ENCODE data around the gene OR2AT4. TPM values are rescaled to one million over a fixed set of nuclear protein-coding genes. Genes with fewer than 3 reads are reported as not detected.

The OR2AT4 gene
- total RNA-seq, 1 experiment from 2014 or later, result not detected

DNA sequence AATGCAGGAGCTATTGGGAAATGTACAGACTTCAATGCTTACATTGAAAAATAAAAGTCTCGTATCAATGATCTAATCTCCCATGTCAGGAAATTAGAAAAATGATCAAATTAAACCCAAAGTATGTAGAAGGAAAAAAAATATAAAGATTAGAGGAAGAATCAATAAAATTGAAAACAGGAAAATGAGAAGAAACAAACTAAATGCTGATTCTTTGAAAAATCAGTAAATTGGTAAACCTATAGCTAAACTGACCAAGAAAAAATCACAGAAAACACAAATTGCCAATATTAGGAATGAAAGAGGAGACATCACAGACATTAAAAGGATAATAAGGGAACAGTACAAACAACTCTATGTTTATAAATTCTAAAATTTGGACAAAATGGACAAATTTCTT is 11.8 kb downstream of the OR2AT4 start:
- Histone ChIP-seq H3K4me3 (ENCODE audit: low read depth in 2 of 2, low read length in 2 of 2) (no peak overlapping the region), H3K9me3 (ENCODE audit: control insufficient read depth, insufficient read depth, low read depth, low read length) (no peaks in the 10 kb centered on the region), H3K4me1 (ENCODE audit: control insufficient read depth, insufficient read depth, low read length) (no peaks in the 10 kb centered on the region), H3K27ac (ENCODE audit: low read length) (no peak overlapping the region), H3K36me3 (ENCODE audit: control insufficient read depth, insufficient read depth, low read length) (no peaks in the 10 kb centered on the region), H3K27me3 (ENCODE audit: control insufficient read depth, insufficient read depth, low read length) (peaks cover 15% of the 10 kb centered on the region)
- ChIA-PET CTCF (no interaction called here), POLR2A (no interaction called here)
- no peak for DNase-seq (ENCODE audit: low read depth, low spot score)
- intact Hi-C loops (cut with micrococcal nuclease; ENCODE audit: unreplicated experiment) (no loop called here), in situ Hi-C loops (cut with HindIII; ENCODE audit: low pct_unique_long_range_greater_than_20kb, low sequenced_read_pairs) (no loop called here)
- no peak for ATAC-seq
- BruUV-seq (replicated peaks), result no TSS peak
- TF ChIP-seq SIN3A (IDR thresholded peaks at IDR 0.05; ENCODE audit: borderline replicate concordance, insufficient read depth, low read depth, low read length) (no peak), POLR2AphosphoS5 (IDR thresholded peaks at IDR 0.05; ENCODE audit: low read depth, low read length) (no peak), TCF7L2 (IDR thresholded peaks at IDR 0.05; ENCODE audit: low read depth, low read length) (no peak)
- TF ChIP-seq, protein P1, sequence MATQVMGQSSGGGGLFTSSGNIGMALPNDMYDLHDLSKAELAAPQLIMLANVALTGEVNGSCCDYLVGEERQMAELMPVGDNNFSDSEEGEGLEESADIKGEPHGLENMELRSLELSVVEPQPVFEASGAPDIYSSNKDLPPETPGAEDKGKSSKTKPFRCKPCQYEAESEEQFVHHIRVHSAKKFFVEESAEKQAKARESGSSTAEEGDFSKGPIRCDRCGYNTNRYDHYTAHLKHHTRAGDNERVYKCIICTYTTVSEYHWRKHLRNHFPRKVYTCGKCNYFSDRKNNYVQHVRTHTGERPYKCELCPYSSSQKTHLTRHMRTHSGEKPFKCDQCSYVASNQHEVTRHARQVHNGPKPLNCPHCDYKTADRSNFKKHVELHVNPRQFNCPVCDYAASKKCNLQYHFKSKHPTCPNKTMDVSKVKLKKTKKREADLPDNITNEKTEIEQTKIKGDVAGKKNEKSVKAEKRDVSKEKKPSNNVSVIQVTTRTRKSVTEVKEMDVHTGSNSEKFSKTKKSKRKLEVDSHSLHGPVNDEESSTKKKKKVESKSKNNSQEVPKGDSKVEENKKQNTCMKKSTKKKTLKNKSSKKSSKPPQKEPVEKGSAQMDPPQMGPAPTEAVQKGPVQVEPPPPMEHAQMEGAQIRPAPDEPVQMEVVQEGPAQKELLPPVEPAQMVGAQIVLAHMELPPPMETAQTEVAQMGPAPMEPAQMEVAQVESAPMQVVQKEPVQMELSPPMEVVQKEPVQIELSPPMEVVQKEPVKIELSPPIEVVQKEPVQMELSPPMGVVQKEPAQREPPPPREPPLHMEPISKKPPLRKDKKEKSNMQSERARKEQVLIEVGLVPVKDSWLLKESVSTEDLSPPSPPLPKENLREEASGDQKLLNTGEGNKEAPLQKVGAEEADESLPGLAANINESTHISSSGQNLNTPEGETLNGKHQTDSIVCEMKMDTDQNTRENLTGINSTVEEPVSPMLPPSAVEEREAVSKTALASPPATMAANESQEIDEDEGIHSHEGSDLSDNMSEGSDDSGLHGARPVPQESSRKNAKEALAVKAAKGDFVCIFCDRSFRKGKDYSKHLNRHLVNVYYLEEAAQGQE (IDR thresholded peaks at IDR 0.05; ENCODE audit: insufficient read depth in 1 of 2, low read depth in 2 of 2, low read length in 1 of 2), result no peak
- TF ChIP-seq, protein P2, sequence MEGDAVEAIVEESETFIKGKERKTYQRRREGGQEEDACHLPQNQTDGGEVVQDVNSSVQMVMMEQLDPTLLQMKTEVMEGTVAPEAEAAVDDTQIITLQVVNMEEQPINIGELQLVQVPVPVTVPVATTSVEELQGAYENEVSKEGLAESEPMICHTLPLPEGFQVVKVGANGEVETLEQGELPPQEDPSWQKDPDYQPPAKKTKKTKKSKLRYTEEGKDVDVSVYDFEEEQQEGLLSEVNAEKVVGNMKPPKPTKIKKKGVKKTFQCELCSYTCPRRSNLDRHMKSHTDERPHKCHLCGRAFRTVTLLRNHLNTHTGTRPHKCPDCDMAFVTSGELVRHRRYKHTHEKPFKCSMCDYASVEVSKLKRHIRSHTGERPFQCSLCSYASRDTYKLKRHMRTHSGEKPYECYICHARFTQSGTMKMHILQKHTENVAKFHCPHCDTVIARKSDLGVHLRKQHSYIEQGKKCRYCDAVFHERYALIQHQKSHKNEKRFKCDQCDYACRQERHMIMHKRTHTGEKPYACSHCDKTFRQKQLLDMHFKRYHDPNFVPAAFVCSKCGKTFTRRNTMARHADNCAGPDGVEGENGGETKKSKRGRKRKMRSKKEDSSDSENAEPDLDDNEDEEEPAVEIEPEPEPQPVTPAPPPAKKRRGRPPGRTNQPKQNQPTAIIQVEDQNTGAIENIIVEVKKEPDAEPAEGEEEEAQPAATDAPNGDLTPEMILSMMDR (IDR thresholded peaks at IDR 0.05), result no peak

DNA sequence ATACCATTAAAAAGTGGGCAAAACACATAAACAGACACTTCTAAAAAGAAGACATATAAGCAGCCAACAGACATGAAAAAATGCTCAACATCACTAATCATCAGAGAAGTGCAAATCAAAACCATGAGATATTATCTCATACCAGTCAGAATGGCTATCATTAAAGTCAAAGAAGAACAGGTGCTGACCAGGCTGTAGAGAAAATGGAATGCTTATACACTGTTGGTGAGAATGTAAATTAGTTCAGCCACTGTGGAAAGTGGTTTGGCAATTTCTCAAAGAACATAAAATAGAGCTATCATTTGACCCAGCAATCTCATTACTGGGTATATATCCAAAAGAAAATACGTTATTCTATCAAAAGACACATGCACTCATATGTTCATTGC is 13.5 kb downstream of the OR2AT4 start:
- no peak for DNase-seq (ENCODE audit: low read depth, low spot score)
- POLR2A ChIA-PET, result no interaction called here
- CTCF ChIA-PET, result interaction anchor here (1.0 kb wide), 1 partner anchor 61 kb away, joined by 3 read pairs; no protein-coding TSS in a partner anchor
- no peaks in the 10 kb centered on the region for H3K36me3 ChIP-seq (ENCODE audit: control insufficient read depth, insufficient read depth, low read length)
- intact Hi-C loops (cut with micrococcal nuclease; ENCODE audit: unreplicated experiment), result no loop called here
- no peaks in the 10 kb centered on the region for H3K9me3 ChIP-seq (ENCODE audit: control insufficient read depth, insufficient read depth, low read depth, low read length)
- no peak overlapping the region for H3K27ac ChIP-seq (ENCODE audit: low read length)
- no peak for ATAC-seq
- BruUV-seq (replicated peaks), result no TSS peak
- TF ChIP-seq SIN3A (IDR thresholded peaks at IDR 0.05; ENCODE audit: borderline replicate concordance, insufficient read depth, low read depth, low read length) (no peak), POLR2AphosphoS5 (IDR thresholded peaks at IDR 0.05; ENCODE audit: low read depth, low read length) (no peak), TCF7L2 (IDR thresholded peaks at IDR 0.05; ENCODE audit: low read depth, low read length) (no peak)
- TF ChIP-seq, protein P1 (IDR thresholded peaks at IDR 0.05; ENCODE audit: insufficient read depth in 1 of 2, low read depth in 2 of 2, low read length in 1 of 2), result no peak
- TF ChIP-seq, protein P2 (IDR thresholded peaks at IDR 0.05), result no peak
- no peak overlapping the region for H3K4me3 ChIP-seq (ENCODE audit: low read depth in 2 of 2, low read length in 2 of 2)
- peaks cover 15% of the 10 kb centered on the region for H3K27me3 ChIP-seq (ENCODE audit: control insufficient read depth, insufficient read depth, low read length)
- no peaks in the 10 kb centered on the region for H3K4me1 ChIP-seq (ENCODE audit: control insufficient read depth, insufficient read depth, low read length)
- in situ Hi-C loops (cut with HindIII; ENCODE audit: low pct_unique_long_range_greater_than_20kb, low sequenced_read_pairs), result no loop called here
